PC-3 (cell line): Measurements from ENCODE around the gene PTPRN. TPM values are rescaled to one million over a fixed set of nuclear protein-coding genes. Genes with fewer than 3 reads are reported as not detected.
A peak's percentile ranks its signal among the peaks of the same experiment; 100 is the strongest.

Experiments
- ATAC-seq: fragments of 200-7000 bp; cut with Tn5 transposase; 2 replicates; pipeline ENCODE4 v1.9.1; 2020; ENCODE audit warnings: mild to moderate bottlenecking, moderate library complexity
- BruUV-seq: library from RNA; stranded (reverse); fragments of 400-500 nt; replicated peaks from 2 replicates; lab custom pipeline; 2021; lab: Mats Ljungman, UMichigan
- CTCF ChIA-PET: fragments of 300-600 bp; sonication (Branson Sonifier 250); formaldehyde crosslinking; loops from one replicate; lab custom pipeline; 2022; ENCODE audit warnings: antibody characterized with exemption; lab: Charles Lee
- POLR2A ChIA-PET: fragments of 300-600 bp; sonication (Branson Sonifier 250); formaldehyde crosslinking; loops from one replicate; lab custom pipeline; 2022; ENCODE audit warnings: antibody characterized with exemption; ENCODE audit not compliant: unreplicated experiment; lab: Charles Lee
- DNase-seq: peaks from one replicate; pipeline ENCODE4 v3.0.0-alpha.2; 2015
- H2AFZ ChIP-seq: fragments of 300-600 bp; sonication (generic); 2 replicates; pipeline ENCODE4 v1.6.0; 2016; ENCODE audit warnings: antibody characterized with exemption, low read length
- H3F3A ChIP-seq: fragments of 300-600 bp; sonication (generic); one replicate; pipeline ENCODE4 v1.6.0; 2017; ENCODE audit warnings: antibody characterized with exemption, low read length, control low read depth, mild to moderate bottlenecking; ENCODE audit not compliant: unreplicated experiment
- H3K27ac ChIP-seq: fragments of 300-600 bp; sonication (generic); 2 replicates; pipeline ENCODE4 v1.5.1; 2016; ENCODE audit warnings: mild to moderate bottlenecking, low read length
- H3K27me3 ChIP-seq: fragments of 300-600 bp; sonication (generic); 2 replicates; pipeline ENCODE4 v1.6.1; 2016; ENCODE audit warnings: low read length, mixed read lengths
- H3K36me3 ChIP-seq: fragments of 300-600 bp; sonication (generic); 2 replicates; pipeline ENCODE4 v1.6.1; 2016; ENCODE audit warnings: low read depth, mixed run types, low read length, mixed read lengths
- H3K4me1 ChIP-seq: fragments of 300-600 bp; sonication (generic); 2 replicates; pipeline ENCODE4 v1.5.1; 2016; ENCODE audit warnings: low read length; ENCODE audit not compliant: insufficient read depth
- H3K4me2 ChIP-seq: fragments of 300-600 bp; sonication (generic); 2 replicates; pipeline ENCODE4 v1.6.0; 2016; ENCODE audit warnings: low read length
- H3K4me3 ChIP-seq: fragments of 300-600 bp; sonication (generic); 2 replicates; pipeline ENCODE4 v1.5.1; 2016; ENCODE audit warnings: mild to moderate bottlenecking, low read length, mixed read lengths
- H3K79me2 ChIP-seq: fragments of 300-600 bp; sonication (generic); 2 replicates; pipeline ENCODE4 v1.6.1; 2017; ENCODE audit warnings: low read length, mixed read lengths
- H3K9ac ChIP-seq: fragments of 300-600 bp; sonication (generic); 2 replicates; pipeline ENCODE4 v1.6.0; 2016; ENCODE audit warnings: mild to moderate bottlenecking, low read length
- H3K9me2 ChIP-seq: fragments of 300-600 bp; sonication (generic); replicated peaks from 2 replicates; pipeline ENCODE4 v1.6.1; 2016; ENCODE audit warnings: mixed run types, low read length, mixed read lengths
- H3K9me3 ChIP-seq: fragments of 300-600 bp; sonication (generic); 2 replicates; pipeline ENCODE4 v1.6.1; 2016; ENCODE audit warnings: low read length, mixed read lengths
- H4K20me1 ChIP-seq: fragments of 300-600 bp; sonication (generic); 2 replicates; pipeline ENCODE4 v1.6.1; 2016; ENCODE audit warnings: low read length, mixed read lengths
- CTCF ChIP-seq: fragments of 300-600 bp; sonication (generic); conservative IDR thresholded peaks from 2 replicates; pipeline ENCODE4 v1.5.1; 2017; ENCODE audit warnings: antibody characterized with exemption, low read depth, mild to moderate bottlenecking, low read length
- EZH2 ChIP-seq: fragments of 300-600 bp; sonication (generic); IDR thresholded peaks from one replicate; pipeline ENCODE4 v1.6.1; 2017; ENCODE audit warnings: antibody characterized with exemption, mild to moderate bottlenecking, low read length; ENCODE audit not compliant: unreplicated experiment
- EZH2phosphoT487 ChIP-seq: fragments of 300-600 bp; sonication (generic); IDR thresholded peaks from 2 replicates; pipeline ENCODE4 v1.6.1; 2018; ENCODE audit warnings: mild to moderate bottlenecking, antibody characterized with exemption, low read length, borderline replicate concordance
- intact Hi-C: fragments of 100-400 bp; cut with micrococcal nuclease; formaldehyde crosslinking; loops from 2 replicates; pipeline ENCODE4 v1.9.0; 2023
- total RNA-seq: library from RNA; depleted of rRNA; stranded (reverse); fragments of >200 nt; gene quantifications from 2 replicates; pipeline ENCODE4 v1.2.3, GENCODE V29; 2014

The PTPRN gene
- total RNA-seq, 1 experiment from 2014 or later = 0.07 TPM

GRCh38 chr2:219279151-219279915 is 29.9 kb downstream of the PTPRN start, which contains the start of gene DNAJB2:
DNAJB2 (plus strand) TSS chr2:219279366; CDS start chr2:219279834, 468 bp downstream.
- Histone ChIP-seq H3K27me3 (no peaks in the 10 kb centered on the region), H3K9ac (peak within 1 kb of the TSS; percentile 83), H3K4me1 (peaks cover 33% of the 10 kb centered on the region), H3K27ac (peak within 1 kb of the TSS; percentile 85), H3K9me2 (no peaks in the 10 kb centered on the region), H3K4me2 (peak within 1 kb of the TSS; percentile 99), H3K9me3 (no peaks in the 10 kb centered on the region), H2AFZ (peak within 1 kb of the TSS; percentile 58), H3K79me2 (peaks cover 11% of the 10 kb centered on the region), H3K36me3 (no peaks in the 10 kb centered on the region; the same call in 1 of the 2 replicates), H3K4me3 (peak within 1 kb of the TSS; percentile 86), H4K20me1 (no peaks in the 10 kb centered on the region), H3F3A (no peaks in the 10 kb centered on the region)
- no TSS peak for BruUV-seq
- ATAC-seq (peak; percentile 86), DNase-seq (peak; percentile 99)
- TF ChIP-seq CTCF (peak; percentile 37; the same call in 1 of the 2 replicates), EZH2 (no peak), EZH2phosphoT487 (peak; percentile 55; the same call in 1 of the 2 replicates)
- POLR2A ChIA-PET = interaction anchor here (0.6 to 1.2 kb wide), 4 partner anchors 16 to 872 kb away, joined by 4 to 14 read pairs (median 5); partner anchors contain the start of gene DNPEP
- CTCF ChIA-PET = interaction anchor here (0.5 to 3.5 kb wide), 6 partner anchors 15 to 596 kb away, joined by 3 to 39 read pairs (median 4); partner anchors contain the start of gene DNPEP
- intact Hi-C loops = loop anchor here (1.0 to 2.0 kb wide), 4 partner anchors 15 to 119 kb away; partner anchors contain the start of genes ABCB6 and NHEJ1

- Histone ChIP-seq H2AFZ (0 out of 2 replicates have a peak overlapping the region, but pooled peaks have one; percentile 4), H3K9me2 (no peaks in the 10 kb centered on the region), H3K79me2 (peaks cover 11% of the 10 kb centered on the region), H3K4me1 (peaks cover 40% of the 10 kb centered on the region), H3K9ac (peak overlapping the region; percentile 12; the same call in 1 of the 2 replicates), H3K4me3 (peak overlapping the region; percentile 36), H3K27ac (peak overlapping the region; percentile 85), H4K20me1 (no peaks in the 10 kb centered on the region), H3K9me3 (no peaks in the 10 kb centered on the region), H3K27me3 (no peaks in the 10 kb centered on the region), H3F3A (no peaks in the 10 kb centered on the region), H3K4me2 (peak overlapping the region; percentile 73), H3K36me3 (no peaks in the 10 kb centered on the region)
- ATAC-seq (no peak), DNase-seq (no peak)
- POLR2A ChIA-PET = interaction anchor here (0.6 to 1.2 kb wide), 5 partner anchors 16 to 873 kb away, joined by 4 to 20 read pairs (median 5); partner anchors contain the start of genes DNPEP and TUBA4A
- intact Hi-C loops = loop anchor here (1.0 to 2.0 kb wide), 4 partner anchors 16 to 118 kb away; partner anchors contain the start of genes ABCB6 and NHEJ1
- CTCF ChIA-PET = interaction anchor here (0.5 to 3.5 kb wide), 5 partner anchors 16 to 595 kb away, joined by 3 to 39 read pairs (median 4); no protein-coding TSS in a partner anchor
- BruUV-seq = TSS peak; percentile 75
- TF ChIP-seq EZH2 = no peak
- no peak for TF ChIP-seq CTCF
- no peak for TF ChIP-seq EZH2phosphoT487
Measured at GRCh38 chr2:219278655-219279150, 30.5 kb downstream of the PTPRN start.
